ENCODE data around the gene EFTUD2.

EFTUD2 gene

GRCh38 chr17:44915321-44915726 is 16.1 kb upstream of the EFTUD2 start, which contains the start of gene GFAP:
Gene GFAP (minus strand): TSS chr17:44915500. CDS start chr17:44915486, 14 bp downstream.
- H3K4me3 ChIP-seq (ENCODE audit: low read depth, low read length): no peak within 1 kb of the TSS
- no peak for DNase-seq (ENCODE audit: low read depth)
- TF ChIP-seq, protein P1, sequence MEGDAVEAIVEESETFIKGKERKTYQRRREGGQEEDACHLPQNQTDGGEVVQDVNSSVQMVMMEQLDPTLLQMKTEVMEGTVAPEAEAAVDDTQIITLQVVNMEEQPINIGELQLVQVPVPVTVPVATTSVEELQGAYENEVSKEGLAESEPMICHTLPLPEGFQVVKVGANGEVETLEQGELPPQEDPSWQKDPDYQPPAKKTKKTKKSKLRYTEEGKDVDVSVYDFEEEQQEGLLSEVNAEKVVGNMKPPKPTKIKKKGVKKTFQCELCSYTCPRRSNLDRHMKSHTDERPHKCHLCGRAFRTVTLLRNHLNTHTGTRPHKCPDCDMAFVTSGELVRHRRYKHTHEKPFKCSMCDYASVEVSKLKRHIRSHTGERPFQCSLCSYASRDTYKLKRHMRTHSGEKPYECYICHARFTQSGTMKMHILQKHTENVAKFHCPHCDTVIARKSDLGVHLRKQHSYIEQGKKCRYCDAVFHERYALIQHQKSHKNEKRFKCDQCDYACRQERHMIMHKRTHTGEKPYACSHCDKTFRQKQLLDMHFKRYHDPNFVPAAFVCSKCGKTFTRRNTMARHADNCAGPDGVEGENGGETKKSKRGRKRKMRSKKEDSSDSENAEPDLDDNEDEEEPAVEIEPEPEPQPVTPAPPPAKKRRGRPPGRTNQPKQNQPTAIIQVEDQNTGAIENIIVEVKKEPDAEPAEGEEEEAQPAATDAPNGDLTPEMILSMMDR (IDR thresholded peaks at IDR 0.05; ENCODE audit: control insufficient read depth, extremely low read depth, insufficient read depth): no peak

DNA sequence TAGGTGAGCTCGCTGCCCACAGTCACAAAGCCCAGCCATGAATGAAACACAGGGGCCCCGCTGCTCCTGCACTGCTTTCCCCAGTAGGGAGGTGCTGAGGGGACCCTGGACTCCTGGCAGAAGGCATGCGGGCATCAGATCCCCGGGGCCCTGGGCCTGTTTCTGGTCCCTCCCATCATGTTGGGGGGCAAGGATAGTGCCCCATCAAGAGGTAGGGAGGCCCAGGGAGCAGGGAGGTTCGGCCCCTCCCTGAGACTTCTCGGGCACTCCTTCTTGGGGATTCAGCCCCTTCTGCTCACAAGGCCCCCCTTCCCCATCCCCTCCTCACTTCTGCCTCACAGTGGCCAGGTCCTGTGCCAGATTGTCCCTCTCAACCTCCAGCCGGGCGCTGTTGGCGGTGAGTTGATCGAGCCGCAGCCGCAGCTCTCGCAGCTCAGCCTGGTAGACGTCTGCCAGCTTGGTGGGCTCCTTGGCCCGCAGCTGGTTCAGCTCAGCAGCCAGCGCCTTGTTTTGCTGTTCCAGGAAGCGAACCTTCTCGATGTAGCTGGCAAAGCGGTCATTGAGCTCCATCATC is 15.5 kb upstream of the EFTUD2 start:
- TF ChIP-seq, protein P1 (IDR thresholded peaks at IDR 0.05; ENCODE audit: control insufficient read depth, extremely low read depth, insufficient read depth): no peak
- no peak overlapping the region for H3K4me3 ChIP-seq (ENCODE audit: low read depth, low read length)
- DNase-seq (ENCODE audit: low read depth): no peak

DNA sequence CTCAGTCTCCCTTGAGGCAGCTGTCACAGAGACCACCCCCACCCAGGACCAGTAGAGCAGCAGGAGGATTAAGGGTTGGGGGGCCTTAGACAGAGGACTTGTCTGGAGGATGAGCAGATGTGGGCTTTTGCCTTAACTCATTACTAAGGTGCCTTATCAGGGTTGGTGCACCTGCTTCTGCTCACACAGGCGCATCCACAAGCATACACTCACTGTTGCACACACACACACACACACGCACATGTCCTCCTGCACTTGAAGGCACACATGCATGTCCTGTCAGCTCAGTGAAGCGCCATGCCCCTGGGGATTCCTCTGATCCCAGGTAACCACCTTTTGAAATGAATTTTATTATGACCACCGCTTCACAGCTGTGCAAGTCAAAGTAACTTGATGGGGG is 14.9 kb upstream of the EFTUD2 start:
- TF ChIP-seq, protein P1 (IDR thresholded peaks at IDR 0.05; ENCODE audit: control insufficient read depth, extremely low read depth, insufficient read depth): no peak
- H3K4me3 ChIP-seq (ENCODE audit: low read depth, low read length): no peak overlapping the region
- no peak for DNase-seq (ENCODE audit: low read depth)

DNA sequence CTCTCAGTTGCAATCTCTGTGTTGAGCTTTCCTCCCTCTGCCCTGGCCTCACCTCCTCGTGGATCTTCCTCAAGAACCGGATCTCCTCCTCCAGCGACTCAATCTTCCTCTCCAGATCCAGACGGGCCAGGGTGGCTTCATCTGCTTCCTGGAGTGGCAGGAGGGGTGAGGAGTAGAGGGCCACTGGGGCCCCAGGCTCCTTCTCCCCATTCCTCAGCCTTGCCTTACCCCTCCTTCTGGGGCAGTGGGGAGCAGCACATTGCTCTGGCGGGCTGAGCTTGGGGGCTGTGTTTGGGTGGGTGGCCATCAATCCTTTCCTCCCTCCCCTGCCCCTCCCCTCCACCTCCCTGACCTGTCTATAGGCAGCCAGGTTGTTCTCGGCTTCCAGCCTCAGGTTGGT is 14.4 kb upstream of the EFTUD2 start:
- DNase-seq (ENCODE audit: low read depth): no peak
- H3K4me3 ChIP-seq (ENCODE audit: low read depth, low read length): no peak overlapping the region
- TF ChIP-seq, protein P1 (IDR thresholded peaks at IDR 0.05; ENCODE audit: control insufficient read depth, extremely low read depth, insufficient read depth): no peak

GRCh38 chr17:44912763-44913544 is 13.7 kb upstream of the EFTUD2 start:
- DNase-seq (ENCODE audit: low read depth): no peak
- TF ChIP-seq, protein P1 (IDR thresholded peaks at IDR 0.05; ENCODE audit: control insufficient read depth, extremely low read depth, insufficient read depth): no peak

DNA sequence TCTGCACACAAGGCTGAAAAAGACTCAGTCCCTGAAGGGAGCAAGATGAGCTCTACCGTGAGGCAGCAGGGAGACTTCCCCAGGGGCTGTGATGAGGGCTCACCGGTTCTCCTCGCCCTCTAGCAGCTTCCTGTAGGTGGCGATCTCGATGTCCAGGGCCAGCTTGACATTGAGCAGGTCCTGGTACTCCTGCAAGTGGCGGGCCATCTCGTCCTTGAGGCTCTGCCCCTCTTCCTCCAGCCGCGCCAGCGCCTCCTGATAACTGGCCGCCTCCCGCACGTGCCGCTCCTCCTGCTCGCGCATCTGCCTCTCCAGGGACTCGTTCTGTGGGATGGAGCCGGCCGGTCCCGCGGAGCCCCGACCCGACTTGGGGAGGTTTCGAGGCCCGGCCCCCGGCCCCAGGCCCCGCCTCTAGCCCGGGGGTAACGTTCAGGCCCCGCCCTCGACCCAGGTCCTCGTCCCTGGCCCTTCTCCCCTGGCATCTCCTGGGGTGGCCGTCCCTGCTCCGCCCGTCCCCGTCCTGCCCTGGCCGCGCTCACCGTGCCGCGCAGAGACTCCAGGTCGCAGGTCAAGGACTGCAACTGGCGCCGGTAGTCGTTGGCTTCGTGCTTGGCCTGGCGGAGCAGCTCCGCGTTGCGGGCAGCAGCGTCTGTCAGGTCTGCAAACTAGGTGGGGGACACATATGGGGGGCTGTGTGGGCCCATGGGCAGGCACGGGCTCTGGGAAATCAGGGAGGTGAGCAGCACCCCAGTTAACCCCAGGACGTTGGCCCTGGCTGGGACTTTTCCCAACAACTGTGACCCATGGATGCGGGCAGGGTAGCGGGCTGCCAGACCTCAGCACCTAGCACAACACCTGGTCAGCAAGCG is 12.1 kb upstream of the EFTUD2 start:
- TF ChIP-seq, protein P1 (IDR thresholded peaks at IDR 0.05; ENCODE audit: control insufficient read depth, extremely low read depth, insufficient read depth): peak; percentile 41; the same call in 1 of the 2 replicates
- DNase-seq (ENCODE audit: low read depth): no peak
- no peak overlapping the region for H3K4me3 ChIP-seq (ENCODE audit: low read depth, low read length)

More at GRCh38 chr17:44912763-44913544, 13.7 kb upstream of the EFTUD2 start:
- H3K4me3 ChIP-seq (ENCODE audit: low read depth, low read length): no peak overlapping the region

Measured in LNCaP clone FGC (cell line).